Lower leg skin (tissue), 3 donors: Measurements from ENCODE around the gene CNTN4.

Source experiments
- POLR2A ChIP-seq, 2 donors: fragments of 450-650 bp; IDR thresholded peaks; one replicate each; pipeline ENCODE4 v1.6.1; 2016 to 2017; ENCODE audit warnings: antibody characterized with exemption in 2 of 2, mild to moderate bottlenecking in 1 of 2, moderate library complexity in 1 of 2
- TF ChIP-seq, protein P1 (sequence below), 3 donors: fragments of 450-650 bp; IDR thresholded peaks; one replicate each; pipeline ENCODE4 v1.5.1; 2016; ENCODE audit warnings: antibody characterized with exemption in 3 of 3, mild to moderate bottlenecking in 3 of 3, moderate library complexity in 2 of 3

DNA sequence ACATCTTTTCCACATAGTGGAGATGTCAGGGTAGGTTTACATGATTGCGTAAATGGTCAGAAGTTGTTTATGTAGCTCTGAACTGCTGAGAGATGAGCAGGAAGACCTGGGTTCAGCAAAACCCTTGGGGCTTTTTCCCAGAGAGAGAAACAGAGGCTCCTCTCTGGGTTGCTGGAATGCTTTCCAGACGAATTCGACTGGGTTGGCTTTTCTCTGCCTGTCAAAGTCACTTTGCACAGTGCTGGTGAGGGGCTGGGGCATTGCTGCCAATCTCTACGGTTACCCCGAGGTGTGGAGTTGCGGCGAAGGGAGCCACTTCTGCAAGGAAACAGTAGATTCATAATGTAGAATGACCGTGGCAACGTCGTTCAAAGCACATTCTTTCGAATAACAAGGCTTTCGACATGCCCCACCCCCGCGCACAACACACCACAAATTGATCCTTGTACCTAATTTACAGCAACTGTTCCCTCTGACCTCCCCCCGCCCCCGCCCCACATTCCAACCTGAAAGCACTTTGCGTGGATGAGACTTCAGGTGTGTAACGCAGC, 950 bp upstream of the CNTN4 start:
- TF ChIP-seq, protein P1, sequence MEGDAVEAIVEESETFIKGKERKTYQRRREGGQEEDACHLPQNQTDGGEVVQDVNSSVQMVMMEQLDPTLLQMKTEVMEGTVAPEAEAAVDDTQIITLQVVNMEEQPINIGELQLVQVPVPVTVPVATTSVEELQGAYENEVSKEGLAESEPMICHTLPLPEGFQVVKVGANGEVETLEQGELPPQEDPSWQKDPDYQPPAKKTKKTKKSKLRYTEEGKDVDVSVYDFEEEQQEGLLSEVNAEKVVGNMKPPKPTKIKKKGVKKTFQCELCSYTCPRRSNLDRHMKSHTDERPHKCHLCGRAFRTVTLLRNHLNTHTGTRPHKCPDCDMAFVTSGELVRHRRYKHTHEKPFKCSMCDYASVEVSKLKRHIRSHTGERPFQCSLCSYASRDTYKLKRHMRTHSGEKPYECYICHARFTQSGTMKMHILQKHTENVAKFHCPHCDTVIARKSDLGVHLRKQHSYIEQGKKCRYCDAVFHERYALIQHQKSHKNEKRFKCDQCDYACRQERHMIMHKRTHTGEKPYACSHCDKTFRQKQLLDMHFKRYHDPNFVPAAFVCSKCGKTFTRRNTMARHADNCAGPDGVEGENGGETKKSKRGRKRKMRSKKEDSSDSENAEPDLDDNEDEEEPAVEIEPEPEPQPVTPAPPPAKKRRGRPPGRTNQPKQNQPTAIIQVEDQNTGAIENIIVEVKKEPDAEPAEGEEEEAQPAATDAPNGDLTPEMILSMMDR (IDR thresholded peaks at IDR 0.05) = no peak
- TF ChIP-seq POLR2A (IDR thresholded peaks at IDR 0.05) = no peak
